ENCODE data around the gene CACHD1. TPM values are rescaled to one million over a fixed set of nuclear protein-coding genes. Genes with fewer than 3 reads are reported as not detected.
"Not testable (repeated sequence)": the region's sequence is repeated elsewhere in the genome, so short reads cannot be mapped to it uniquely, and the experiment has no call there.

CACHD1 gene
- total RNA-seq, 1 experiment from 2014 or later = 29.9 TPM

DNA sequence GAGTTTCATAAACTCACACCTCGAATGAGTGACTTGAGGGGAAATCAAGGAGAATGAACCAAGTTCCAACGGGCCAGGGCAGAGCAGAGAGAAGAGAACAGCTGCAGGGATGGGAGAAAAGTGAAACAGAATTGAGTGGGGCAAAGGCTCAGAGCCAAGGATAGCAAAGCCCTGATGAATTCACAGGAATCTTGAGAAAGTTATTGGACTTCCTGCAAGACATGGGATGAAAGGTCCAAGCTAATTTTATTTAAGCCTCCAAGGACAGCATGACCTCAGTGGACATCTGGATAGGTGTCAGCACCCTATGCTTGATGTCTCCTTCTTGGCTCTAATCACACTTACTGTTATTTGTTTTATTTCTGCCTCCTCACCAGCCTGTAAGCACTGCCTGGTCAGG lies 232.0 kb downstream of the CACHD1 start:
- Histone ChIP-seq H3K4me1 (ENCODE audit: control insufficient read depth, insufficient read depth, low read length) (no peaks in the 10 kb centered on the region), H3K27me3 (ENCODE audit: control insufficient read depth, insufficient read depth, low read length) (no peaks in the 10 kb centered on the region), H3K36me3 (ENCODE audit: control insufficient read depth, insufficient read depth, low read length) (no peaks in the 10 kb centered on the region), H3K9me3 (ENCODE audit: control insufficient read depth, insufficient read depth, low read depth, low read length) (no peaks in the 10 kb centered on the region), H3K4me3 (ENCODE audit: low read depth in 2 of 2, low read length in 2 of 2) (no peak overlapping the region), H3K27ac (ENCODE audit: low read length) (no peak overlapping the region)
- POLR2A ChIA-PET = no interaction called here
- DNase-seq (ENCODE audit: low read depth, low spot score) = no peak
- ATAC-seq = no peak
- TF ChIP-seq SIN3A (IDR thresholded peaks at IDR 0.05; ENCODE audit: borderline replicate concordance, insufficient read depth, low read depth, low read length) (no peak), TCF7L2 (IDR thresholded peaks at IDR 0.05; ENCODE audit: low read depth, low read length) (no peak), POLR2AphosphoS5 (IDR thresholded peaks at IDR 0.05; ENCODE audit: low read depth, low read length) (no peak)
- TF ChIP-seq, protein P1, sequence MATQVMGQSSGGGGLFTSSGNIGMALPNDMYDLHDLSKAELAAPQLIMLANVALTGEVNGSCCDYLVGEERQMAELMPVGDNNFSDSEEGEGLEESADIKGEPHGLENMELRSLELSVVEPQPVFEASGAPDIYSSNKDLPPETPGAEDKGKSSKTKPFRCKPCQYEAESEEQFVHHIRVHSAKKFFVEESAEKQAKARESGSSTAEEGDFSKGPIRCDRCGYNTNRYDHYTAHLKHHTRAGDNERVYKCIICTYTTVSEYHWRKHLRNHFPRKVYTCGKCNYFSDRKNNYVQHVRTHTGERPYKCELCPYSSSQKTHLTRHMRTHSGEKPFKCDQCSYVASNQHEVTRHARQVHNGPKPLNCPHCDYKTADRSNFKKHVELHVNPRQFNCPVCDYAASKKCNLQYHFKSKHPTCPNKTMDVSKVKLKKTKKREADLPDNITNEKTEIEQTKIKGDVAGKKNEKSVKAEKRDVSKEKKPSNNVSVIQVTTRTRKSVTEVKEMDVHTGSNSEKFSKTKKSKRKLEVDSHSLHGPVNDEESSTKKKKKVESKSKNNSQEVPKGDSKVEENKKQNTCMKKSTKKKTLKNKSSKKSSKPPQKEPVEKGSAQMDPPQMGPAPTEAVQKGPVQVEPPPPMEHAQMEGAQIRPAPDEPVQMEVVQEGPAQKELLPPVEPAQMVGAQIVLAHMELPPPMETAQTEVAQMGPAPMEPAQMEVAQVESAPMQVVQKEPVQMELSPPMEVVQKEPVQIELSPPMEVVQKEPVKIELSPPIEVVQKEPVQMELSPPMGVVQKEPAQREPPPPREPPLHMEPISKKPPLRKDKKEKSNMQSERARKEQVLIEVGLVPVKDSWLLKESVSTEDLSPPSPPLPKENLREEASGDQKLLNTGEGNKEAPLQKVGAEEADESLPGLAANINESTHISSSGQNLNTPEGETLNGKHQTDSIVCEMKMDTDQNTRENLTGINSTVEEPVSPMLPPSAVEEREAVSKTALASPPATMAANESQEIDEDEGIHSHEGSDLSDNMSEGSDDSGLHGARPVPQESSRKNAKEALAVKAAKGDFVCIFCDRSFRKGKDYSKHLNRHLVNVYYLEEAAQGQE (IDR thresholded peaks at IDR 0.05; ENCODE audit: insufficient read depth in 1 of 2, low read depth in 2 of 2, low read length in 1 of 2) = no peak
- TF ChIP-seq, protein P2, sequence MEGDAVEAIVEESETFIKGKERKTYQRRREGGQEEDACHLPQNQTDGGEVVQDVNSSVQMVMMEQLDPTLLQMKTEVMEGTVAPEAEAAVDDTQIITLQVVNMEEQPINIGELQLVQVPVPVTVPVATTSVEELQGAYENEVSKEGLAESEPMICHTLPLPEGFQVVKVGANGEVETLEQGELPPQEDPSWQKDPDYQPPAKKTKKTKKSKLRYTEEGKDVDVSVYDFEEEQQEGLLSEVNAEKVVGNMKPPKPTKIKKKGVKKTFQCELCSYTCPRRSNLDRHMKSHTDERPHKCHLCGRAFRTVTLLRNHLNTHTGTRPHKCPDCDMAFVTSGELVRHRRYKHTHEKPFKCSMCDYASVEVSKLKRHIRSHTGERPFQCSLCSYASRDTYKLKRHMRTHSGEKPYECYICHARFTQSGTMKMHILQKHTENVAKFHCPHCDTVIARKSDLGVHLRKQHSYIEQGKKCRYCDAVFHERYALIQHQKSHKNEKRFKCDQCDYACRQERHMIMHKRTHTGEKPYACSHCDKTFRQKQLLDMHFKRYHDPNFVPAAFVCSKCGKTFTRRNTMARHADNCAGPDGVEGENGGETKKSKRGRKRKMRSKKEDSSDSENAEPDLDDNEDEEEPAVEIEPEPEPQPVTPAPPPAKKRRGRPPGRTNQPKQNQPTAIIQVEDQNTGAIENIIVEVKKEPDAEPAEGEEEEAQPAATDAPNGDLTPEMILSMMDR (IDR thresholded peaks at IDR 0.05) = no peak
- CTCF ChIA-PET = no interaction called here
- intact Hi-C loops (cut with micrococcal nuclease; ENCODE audit: unreplicated experiment) = no loop called here
- BruUV-seq (replicated peaks) = no TSS peak
- in situ Hi-C loops (cut with HindIII; ENCODE audit: low pct_unique_long_range_greater_than_20kb, low sequenced_read_pairs) = loop anchor here (25.0 kb wide), 1 partner anchor 110 kb away; no protein-coding TSS in a partner anchor

DNA sequence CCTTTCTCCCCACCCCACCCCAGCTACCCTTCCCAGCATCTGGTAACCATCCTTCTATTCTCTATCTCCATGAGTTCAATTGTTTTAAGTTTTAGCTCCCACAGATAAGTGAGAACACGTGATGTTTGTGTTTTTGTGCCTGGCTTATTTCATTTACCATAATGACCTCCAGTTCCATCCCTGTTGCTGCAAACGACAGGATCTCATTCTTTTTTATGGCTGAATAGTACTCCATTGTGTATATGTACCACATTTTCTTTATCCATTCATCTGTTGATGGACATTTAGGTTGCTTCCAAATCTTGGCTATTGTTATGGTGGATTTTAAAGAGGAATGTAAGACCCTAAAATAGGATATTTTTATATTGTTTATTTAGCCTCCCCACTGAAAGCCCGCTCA lies 232.7 kb downstream of the CACHD1 start:
- H3K4me3 ChIP-seq (ENCODE audit: low read depth in 2 of 2, low read length in 2 of 2); H3K9me3 ChIP-seq (ENCODE audit: control insufficient read depth, insufficient read depth, low read depth, low read length); POLR2A ChIA-PET; H3K4me1 ChIP-seq (ENCODE audit: control insufficient read depth, insufficient read depth, low read length); H3K27me3 ChIP-seq (ENCODE audit: control insufficient read depth, insufficient read depth, low read length); ATAC-seq; H3K27ac ChIP-seq (ENCODE audit: low read length); DNase-seq (ENCODE audit: low read depth, low spot score); BruUV-seq (replicated peaks); H3K36me3 ChIP-seq (ENCODE audit: control insufficient read depth, insufficient read depth, low read length); intact Hi-C loops (cut with micrococcal nuclease; ENCODE audit: unreplicated experiment); CTCF ChIA-PET: not testable (repeated sequence)
- in situ Hi-C loops (cut with HindIII; ENCODE audit: low pct_unique_long_range_greater_than_20kb, low sequenced_read_pairs) = loop anchor here (25.0 kb wide), 1 partner anchor 110 kb away; no protein-coding TSS in a partner anchor

DNA sequence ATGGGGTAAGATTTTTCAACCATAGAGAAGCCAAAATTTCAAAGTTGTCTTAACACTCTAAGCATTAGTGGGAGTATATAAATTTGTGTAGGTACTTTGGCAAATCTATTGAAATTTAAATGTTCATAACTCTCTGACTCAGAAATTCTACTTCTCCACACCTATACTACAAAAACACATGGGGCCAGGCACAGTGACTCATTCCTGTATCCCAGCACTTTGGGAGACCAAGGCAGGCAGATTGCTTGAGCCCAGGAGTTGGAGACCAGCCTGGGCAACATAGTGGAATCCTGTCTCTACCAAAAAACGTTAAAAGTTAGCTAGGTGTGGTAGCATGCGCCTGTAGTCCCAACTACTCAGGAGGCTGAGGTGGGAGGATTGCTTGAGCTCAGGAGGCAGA lies 233.7 kb downstream of the CACHD1 start:
- no peaks in the 10 kb centered on the region for H3K4me1 ChIP-seq (ENCODE audit: control insufficient read depth, insufficient read depth, low read length)
- H3K27me3 ChIP-seq (ENCODE audit: control insufficient read depth, insufficient read depth, low read length) = no peaks in the 10 kb centered on the region
- BruUV-seq (replicated peaks) = no TSS peak
- no peak overlapping the region for H3K4me3 ChIP-seq (ENCODE audit: low read depth in 2 of 2, low read length in 2 of 2)
- intact Hi-C loops (cut with micrococcal nuclease; ENCODE audit: unreplicated experiment) (no loop called here), in situ Hi-C loops (cut with HindIII; ENCODE audit: low pct_unique_long_range_greater_than_20kb, low sequenced_read_pairs) (loop anchor here (25.0 kb wide), 1 partner anchor 109 kb away; no protein-coding TSS in a partner anchor)
- POLR2A ChIA-PET = interaction anchor here (0.5 kb wide), 1 partner anchor 18 kb away, joined by 3 read pairs; no protein-coding TSS in a partner anchor
- ATAC-seq = no peak
- no peaks in the 10 kb centered on the region for H3K36me3 ChIP-seq (ENCODE audit: control insufficient read depth, insufficient read depth, low read length)
- no peak overlapping the region for H3K27ac ChIP-seq (ENCODE audit: low read length)
- CTCF ChIA-PET = no interaction called here
- DNase-seq (ENCODE audit: low read depth, low spot score) = no peak
- H3K9me3 ChIP-seq (ENCODE audit: control insufficient read depth, insufficient read depth, low read depth, low read length) = no peaks in the 10 kb centered on the region
- TF ChIP-seq TCF7L2 (IDR thresholded peaks at IDR 0.05; ENCODE audit: low read depth, low read length) = no peak
- TF ChIP-seq, protein P1 (IDR thresholded peaks at IDR 0.05; ENCODE audit: insufficient read depth in 1 of 2, low read depth in 2 of 2, low read length in 1 of 2) = no peak
- TF ChIP-seq, protein P2 (IDR thresholded peaks at IDR 0.05) = no peak
